H1 (cell line): ENCODE results near the gene SLC25A39. TPM values are rescaled to one million over a fixed set of nuclear protein-coding genes. Genes with fewer than 3 reads are reported as not detected.

Experiments
- CHD2 ChIP-seq: IDR thresholded peaks from 2 replicates; pipeline ENCODE4 v1.6.1; 2012; ENCODE audit warnings: low read length, improper control_type of control experiment
- FOSL1 ChIP-seq: IDR thresholded peaks from 2 replicates; pipeline ENCODE4 v1.6.1; 2011; ENCODE audit warnings: mild to moderate bottlenecking, low read depth, low read length, moderate library complexity; ENCODE audit not compliant: insufficient read depth
- GABPA ChIP-seq: IDR thresholded peaks from 2 replicates; pipeline ENCODE4 v1.6.1; 2011; ENCODE audit warnings: mild to moderate bottlenecking, low read length, moderate library complexity, borderline replicate concordance; ENCODE audit not compliant: insufficient read depth
- HDAC2 ChIP-seq, 2 experiments: fragments of 300-600 bp in 1 of 2; sonication (generic) in 1 of 2; IDR thresholded peaks; 2 replicates each; pipeline ENCODE4 v1.6.1; 2011 to 2012; ENCODE audit warnings: low read depth in 2 of 2, low read length in 2 of 2, mild to moderate bottlenecking in 2 of 2, moderate library complexity in 2 of 2, borderline replicate concordance in 1 of 2, inconsistent platforms in 1 of 2
- HDAC6 ChIP-seq: IDR thresholded peaks from one replicate; pipeline ENCODE4 v1.7.1; 2012; ENCODE audit warnings: low read depth, mild to moderate bottlenecking, inconsistent platforms, low read length, moderate library complexity
- JUN ChIP-seq: IDR thresholded peaks from 2 replicates; pipeline ENCODE4 v1.6.1; 2011; ENCODE audit warnings: low read depth, mild to moderate bottlenecking, improper control_type of control experiment, low read length
- NANOG ChIP-seq: IDR thresholded peaks from 2 replicates; pipeline ENCODE4 v1.6.1; 2011; ENCODE audit warnings: low read length, low read depth, mild to moderate bottlenecking, inconsistent platforms; ENCODE audit not compliant: insufficient read depth, poor library complexity, severe bottlenecking
- NRF1 ChIP-seq: IDR thresholded peaks from 2 replicates; pipeline ENCODE4 v1.6.1; 2011; ENCODE audit warnings: mild to moderate bottlenecking, low read depth, low read length, improper control_type of control experiment
- POLR2AphosphoS5 ChIP-seq: IDR thresholded peaks from 2 replicates; pipeline ENCODE4 v1.6.1; 2011; ENCODE audit warnings: low read depth, low read length
- POU5F1 ChIP-seq: IDR thresholded peaks from 2 replicates; pipeline ENCODE4 v1.6.1; 2011; ENCODE audit warnings: low read depth, mild to moderate bottlenecking, low read length, moderate library complexity
- TAF1 ChIP-seq: IDR thresholded peaks from 2 replicates; pipeline ENCODE4 v1.6.1; 2011; ENCODE audit warnings: mild to moderate bottlenecking, low read depth, low read length
- TAF7 ChIP-seq: optimal IDR thresholded peaks from 2 replicates; pipeline ENCODE3; 2011; ENCODE audit warnings: low read depth, mild to moderate bottlenecking, inconsistent platforms, low read length, moderate library complexity, borderline replicate concordance
- polyA plus RNA-seq, 7 experiments: library from polyadenylated mRNA; depleted of rRNA in 3 of 7; stranded (reverse) in 5 of 7; unstranded in 2 of 7; fragments of >200 nt in 5 of 7; fragments of 200-250 nt in 2 of 7; gene quantifications; 1 replicate in 5 of 7; 2 replicates in 1 of 7; 4 replicates in 1 of 7; pipeline versions ENCODE4 v1.2.1 to v1.2.3, GENCODE V29; 2011 to 2013; ENCODE audit warnings: missing spikeins in 2 of 7, mixed read lengths in 2 of 7
- total RNA-seq: library from RNA; stranded (reverse); fragmentation: NEBNext Ultra II Directional; extraction: Animal tissue kit (Norgen Biotek cat#: 25700); gene quantifications from 2 replicates; pipeline ENCODE4 v1.2.1, GENCODE V29; 2021
- TF ChIP-seq, protein P1 (sequence below), 3 experiments: IDR thresholded peaks; 1 replicate in 2 of 3; 2 replicates in 1 of 3; pipeline versions ENCODE4 v1.5.1 to v1.6.1; 2011; ENCODE audit warnings: low read length in 3 of 3, mild to moderate bottlenecking in 3 of 3, inconsistent platforms in 2 of 3, low read depth in 1 of 3, moderate library complexity in 1 of 3; ENCODE audit not compliant: insufficient read depth in 1 of 3; ENCODE audit errors: control extremely low read depth in 1 of 3

SLC25A39 gene
- total and polyA plus RNA-seq, 2 of the 8 experiments (the other 6 are each of a cell fraction or from before 2014, with no cell fraction given), result 200 to 291 TPM

DNA sequence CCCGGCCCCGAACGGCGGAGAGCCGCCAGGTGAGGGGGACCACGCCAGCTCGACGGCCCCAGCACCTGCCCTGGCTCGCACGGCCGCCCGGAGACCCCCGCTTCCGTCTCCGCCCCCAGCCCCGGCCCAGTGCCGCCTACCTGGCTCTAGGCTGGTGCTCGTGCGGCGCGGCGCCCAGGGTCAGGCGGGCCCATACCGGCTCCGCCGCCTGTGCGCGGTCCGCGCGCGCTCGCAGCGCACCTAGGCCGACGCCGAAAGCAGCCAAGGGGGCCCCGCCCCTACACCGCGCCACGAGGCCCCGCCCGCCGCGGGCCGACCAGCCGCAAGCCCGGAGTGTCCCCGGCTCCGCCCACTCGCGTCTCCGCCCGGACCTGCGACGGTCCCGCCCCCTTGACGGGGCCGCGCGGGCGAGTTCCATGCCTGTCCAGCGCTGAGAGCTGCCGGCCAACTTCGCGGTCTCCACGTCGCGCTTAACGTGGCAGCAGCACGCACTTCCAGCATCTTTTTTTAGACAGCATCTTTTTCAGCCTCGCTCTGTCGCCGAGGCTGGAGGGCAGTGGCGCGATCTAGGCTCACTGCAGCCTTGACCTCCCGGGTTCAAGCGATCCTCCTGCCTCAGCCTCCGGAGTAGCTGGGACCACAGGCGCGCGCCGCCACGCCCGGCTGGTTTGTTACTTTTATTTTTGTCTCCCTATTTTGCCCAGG, at the start of gene SLC25A39 (continued):
- TF ChIP-seq CHD2 (no peak), NRF1 (no peak), HDAC6 (no peak), JUN (no peak), GABPA (no peak), HDAC2 (IDR thresholded peaks at IDR 0.05; ENCODE audit: borderline replicate concordance in 1 of 2, low read depth in 2 of 2, low read length in 2 of 2) (peak in 1 of 2 experiments; percentile 91; a peak in 1 of 4 replicates), NANOG (no peak), POU5F1 (no peak), POLR2AphosphoS5 (no peak), TAF1 (no peak), FOSL1 (no peak), TAF7 (no peak)
- TF ChIP-seq, protein P1, sequence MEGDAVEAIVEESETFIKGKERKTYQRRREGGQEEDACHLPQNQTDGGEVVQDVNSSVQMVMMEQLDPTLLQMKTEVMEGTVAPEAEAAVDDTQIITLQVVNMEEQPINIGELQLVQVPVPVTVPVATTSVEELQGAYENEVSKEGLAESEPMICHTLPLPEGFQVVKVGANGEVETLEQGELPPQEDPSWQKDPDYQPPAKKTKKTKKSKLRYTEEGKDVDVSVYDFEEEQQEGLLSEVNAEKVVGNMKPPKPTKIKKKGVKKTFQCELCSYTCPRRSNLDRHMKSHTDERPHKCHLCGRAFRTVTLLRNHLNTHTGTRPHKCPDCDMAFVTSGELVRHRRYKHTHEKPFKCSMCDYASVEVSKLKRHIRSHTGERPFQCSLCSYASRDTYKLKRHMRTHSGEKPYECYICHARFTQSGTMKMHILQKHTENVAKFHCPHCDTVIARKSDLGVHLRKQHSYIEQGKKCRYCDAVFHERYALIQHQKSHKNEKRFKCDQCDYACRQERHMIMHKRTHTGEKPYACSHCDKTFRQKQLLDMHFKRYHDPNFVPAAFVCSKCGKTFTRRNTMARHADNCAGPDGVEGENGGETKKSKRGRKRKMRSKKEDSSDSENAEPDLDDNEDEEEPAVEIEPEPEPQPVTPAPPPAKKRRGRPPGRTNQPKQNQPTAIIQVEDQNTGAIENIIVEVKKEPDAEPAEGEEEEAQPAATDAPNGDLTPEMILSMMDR (IDR thresholded peaks at IDR 0.05; ENCODE audit: control extremely low read depth in 1 of 3, insufficient read depth in 1 of 3, low read depth in 1 of 3, low read length in 3 of 3), result no peak
